GM23338 (cell line): ENCODE measurements around the gene PRSS48. TPM values are rescaled to one million over a fixed set of nuclear protein-coding genes. Genes with fewer than 3 reads are reported as not detected.

Source experiments
- ATAC-seq: fragments of 200-7000 bp; cut with Tn5 transposase; 3 replicates; pipeline ENCODE4 v1.9.1; 2020
- DNase-seq: peaks from one replicate; pipeline ENCODE4 v3.0.0-alpha.2; 2015; ENCODE audit warnings: low spot score
- H2AFZ ChIP-seq: fragments of 200-600 bp; sonication (generic); 2 replicates; pipeline ENCODE4 v1.8.0; 2016; ENCODE audit warnings: antibody characterized with exemption, mild to moderate bottlenecking, moderate library complexity
- H3F3A ChIP-seq: fragments of 200-600 bp; sonication (generic); replicated peaks from 2 replicates; pipeline ENCODE4 v1.8.0; 2017; ENCODE audit warnings: antibody characterized with exemption, mixed run types, low read depth
- H3K27ac ChIP-seq: fragments of 200-600 bp; sonication (generic); 2 replicates; pipeline ENCODE4 v1.6.1; 2016; ENCODE audit warnings: low read depth
- H3K27me3 ChIP-seq: fragments of 200-600 bp; sonication (generic); 2 replicates; pipeline ENCODE4 v1.8.0; 2016; ENCODE audit warnings: mild to moderate bottlenecking, mixed run types, moderate library complexity; ENCODE audit not compliant: insufficient read depth
- H3K36me3 ChIP-seq: fragments of 200-600 bp; sonication (generic); 2 replicates; pipeline ENCODE4 v1.8.0; 2016; ENCODE audit warnings: mild to moderate bottlenecking; ENCODE audit not compliant: insufficient read depth
- H3K4me1 ChIP-seq: fragments of 200-600 bp; sonication (generic); 2 replicates; pipeline ENCODE4 v1.8.0; 2016; ENCODE audit warnings: mild to moderate bottlenecking, moderate library complexity; ENCODE audit not compliant: insufficient read depth
- H3K4me2 ChIP-seq: fragments of 200-600 bp; sonication (generic); 2 replicates; pipeline ENCODE4 v1.7.1; 2017; ENCODE audit warnings: mixed run types
- H3K4me3 ChIP-seq: fragments of 200-600 bp; sonication (generic); 2 replicates; pipeline ENCODE4 v1.6.1; 2016; ENCODE audit warnings: mixed run types
- H3K79me2 ChIP-seq: fragments of 200-600 bp; sonication (generic); replicated peaks from 2 replicates; pipeline ENCODE4 v1.8.0; 2017; ENCODE audit warnings: mild to moderate bottlenecking; ENCODE audit not compliant: insufficient read depth
- H3K9me2 ChIP-seq: fragments of 200-600 bp; sonication (generic); 2 replicates; pipeline ENCODE4 v1.8.0; 2017; ENCODE audit not compliant: insufficient read depth
- H4K20me1 ChIP-seq: fragments of 200-600 bp; sonication (generic); replicated peaks from 2 replicates; pipeline ENCODE4 v1.8.0; 2017; ENCODE audit warnings: mild to moderate bottlenecking; ENCODE audit not compliant: insufficient read depth
- H3K27ac Mint-ChIP-seq: 2 replicates; pipeline ENCODE4 v1.8.0; 2020; ENCODE audit warnings: inconsistent platforms, mild to moderate bottlenecking, moderate library complexity, mixed read lengths
- H3K27me3 Mint-ChIP-seq: 3 replicates; pipeline ENCODE4 v1.8.0; 2022; ENCODE audit warnings: low read depth, mild to moderate bottlenecking, moderate library complexity, mixed read lengths, inconsistent platforms; ENCODE audit not compliant: insufficient read depth, poor library complexity
- H3K36me3 Mint-ChIP-seq: 3 replicates; pipeline ENCODE4 v1.8.0; 2021; ENCODE audit warnings: low read depth, mild to moderate bottlenecking, inconsistent platforms, moderate library complexity, mixed read lengths
- H3K4me1 Mint-ChIP-seq: 3 replicates; pipeline ENCODE4 v1.8.0; 2020; ENCODE audit warnings: mild to moderate bottlenecking, inconsistent platforms, mixed read lengths
- H3K4me3 Mint-ChIP-seq: 3 replicates; pipeline ENCODE4 v1.8.0; 2021; ENCODE audit warnings: moderate library complexity, mild to moderate bottlenecking, inconsistent platforms, mixed read lengths
- H3K9me3 Mint-ChIP-seq: 3 replicates; pipeline ENCODE4 v1.8.0; 2020; ENCODE audit warnings: moderate library complexity, mild to moderate bottlenecking, inconsistent platforms, mixed read lengths
- ETS1 ChIP-seq: IDR thresholded peaks from 2 replicates; pipeline ENCODE4 v1.6.1; 2016; ENCODE audit warnings: antibody characterized with exemption
- ZNF114 ChIP-seq: fragments of 250-450 bp; sonication (Bioruptor Pico); IDR thresholded peaks from 2 replicates; pipeline ENCODE4 v1.5.0; 2020; ENCODE audit warnings: mild to moderate bottlenecking, moderate library complexity
- ZNF331 ChIP-seq: fragments of 250-450 bp; sonication (Bioruptor Pico); IDR thresholded peaks from 2 replicates; pipeline ENCODE4 v1.5.0; 2020; ENCODE audit warnings: low read depth, mild to moderate bottlenecking, moderate library complexity
- polyA plus RNA-seq: library from polyadenylated mRNA; unstranded; fragments of >200 nt; fragmentation: Nextera tagmentation; extraction: Ambion mirVana; gene quantifications from 2 replicates; pipeline ENCODE4 v1.2.1, GENCODE V29; 2016
- total RNA-seq: library from RNA; depleted of rRNA; stranded (reverse); fragments of >200 nt; shearing (Covaris generic); gene quantifications from 2 replicates; pipeline ENCODE4 v1.2.3, GENCODE V29; 2014
- TF ChIP-seq, protein P1 (sequence below): IDR thresholded peaks from one replicate; pipeline ENCODE4 v1.6.1; 2018; ENCODE audit warnings: antibody characterized with exemption; ENCODE audit not compliant: unreplicated experiment

PRSS48 gene
- total and polyA plus RNA-seq, 2 experiments from 2014 or later, result 0.36 TPM; not detected in 1

GRCh38 chr4:151228189-151229119, 48.5 kb upstream of the PRSS48 start:
- ATAC-seq, result no peak
- no peaks in the 10 kb centered on the region for H3K9me3 Mint-ChIP-seq

GRCh38 chr4:151231915-151232595, 44.9 kb upstream of the PRSS48 start:
- ATAC-seq (no peak), DNase-seq (no peak)
- Mint-ChIP-seq H3K4me3 (no peak overlapping the region), H3K27ac (no peak overlapping the region), H3K9me3 (peaks cover 8% of the 10 kb centered on the region; the same call in 2 of the 3 replicates), H3K36me3 (peaks cover 14% of the 10 kb centered on the region), H3K27me3 (peaks cover 3% of the 10 kb centered on the region), H3K4me1 (peaks cover 9% of the 10 kb centered on the region; the same call in 2 of the 3 replicates)
- Histone ChIP-seq H3K27me3 (no peaks in the 10 kb centered on the region), H3K4me3 (no peak overlapping the region), H3K9me2 (no peaks in the 10 kb centered on the region), H3F3A (no peaks in the 10 kb centered on the region), H2AFZ (no peak overlapping the region), H3K27ac (no peak overlapping the region), H3K4me2 (no peak overlapping the region), H3K36me3 (no peaks in the 10 kb centered on the region), H3K4me1 (no peaks in the 10 kb centered on the region), H4K20me1 (peaks cover 5% of the 10 kb centered on the region; the same call in 1 of the 2 replicates), H3K79me2 (peaks cover 16% of the 10 kb centered on the region)
- no peak for TF ChIP-seq ZNF114 (CRISPR knock-in tag)

More at GRCh38 chr4:151228189-151229119, 48.5 kb upstream of the PRSS48 start:
- no peak overlapping the region for H2AFZ ChIP-seq
- no peak for DNase-seq
- no peak overlapping the region for H3K27ac Mint-ChIP-seq
- no peaks in the 10 kb centered on the region for H3K36me3 ChIP-seq
- no peak overlapping the region for H3K4me3 ChIP-seq
- H3K27ac ChIP-seq, result no peak overlapping the region
- no peaks in the 10 kb centered on the region for H3K9me2 ChIP-seq
- no peaks in the 10 kb centered on the region for H3K4me1 ChIP-seq
- no peaks in the 10 kb centered on the region for H3F3A ChIP-seq
- peaks cover 13% of the 10 kb centered on the region for H3K79me2 ChIP-seq
- TF ChIP-seq ETS1 (no peak), ZNF331 (CRISPR knock-in tag) (no peak)
- TF ChIP-seq, protein P1, sequence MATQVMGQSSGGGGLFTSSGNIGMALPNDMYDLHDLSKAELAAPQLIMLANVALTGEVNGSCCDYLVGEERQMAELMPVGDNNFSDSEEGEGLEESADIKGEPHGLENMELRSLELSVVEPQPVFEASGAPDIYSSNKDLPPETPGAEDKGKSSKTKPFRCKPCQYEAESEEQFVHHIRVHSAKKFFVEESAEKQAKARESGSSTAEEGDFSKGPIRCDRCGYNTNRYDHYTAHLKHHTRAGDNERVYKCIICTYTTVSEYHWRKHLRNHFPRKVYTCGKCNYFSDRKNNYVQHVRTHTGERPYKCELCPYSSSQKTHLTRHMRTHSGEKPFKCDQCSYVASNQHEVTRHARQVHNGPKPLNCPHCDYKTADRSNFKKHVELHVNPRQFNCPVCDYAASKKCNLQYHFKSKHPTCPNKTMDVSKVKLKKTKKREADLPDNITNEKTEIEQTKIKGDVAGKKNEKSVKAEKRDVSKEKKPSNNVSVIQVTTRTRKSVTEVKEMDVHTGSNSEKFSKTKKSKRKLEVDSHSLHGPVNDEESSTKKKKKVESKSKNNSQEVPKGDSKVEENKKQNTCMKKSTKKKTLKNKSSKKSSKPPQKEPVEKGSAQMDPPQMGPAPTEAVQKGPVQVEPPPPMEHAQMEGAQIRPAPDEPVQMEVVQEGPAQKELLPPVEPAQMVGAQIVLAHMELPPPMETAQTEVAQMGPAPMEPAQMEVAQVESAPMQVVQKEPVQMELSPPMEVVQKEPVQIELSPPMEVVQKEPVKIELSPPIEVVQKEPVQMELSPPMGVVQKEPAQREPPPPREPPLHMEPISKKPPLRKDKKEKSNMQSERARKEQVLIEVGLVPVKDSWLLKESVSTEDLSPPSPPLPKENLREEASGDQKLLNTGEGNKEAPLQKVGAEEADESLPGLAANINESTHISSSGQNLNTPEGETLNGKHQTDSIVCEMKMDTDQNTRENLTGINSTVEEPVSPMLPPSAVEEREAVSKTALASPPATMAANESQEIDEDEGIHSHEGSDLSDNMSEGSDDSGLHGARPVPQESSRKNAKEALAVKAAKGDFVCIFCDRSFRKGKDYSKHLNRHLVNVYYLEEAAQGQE, result no peak
- H3K36me3 Mint-ChIP-seq, result peaks cover 19% of the 10 kb centered on the region; the same call in 2 of the 3 replicates
- H4K20me1 ChIP-seq, result peaks cover 5% of the 10 kb centered on the region; the same call in 1 of the 2 replicates
- no peak overlapping the region for H3K4me2 ChIP-seq
- H3K4me3 Mint-ChIP-seq, result no peak overlapping the region
- H3K4me1 Mint-ChIP-seq, result peaks cover 13% of the 10 kb centered on the region
- no peaks in the 10 kb centered on the region for H3K27me3 ChIP-seq
- H3K27me3 Mint-ChIP-seq, result peaks cover 2% of the 10 kb centered on the region
